ENCODE results near the gene TLE4. TPM values are rescaled to one million over a fixed set of nuclear protein-coding genes. Genes with fewer than 3 reads are reported as not detected.

Gene TLE4
- total RNA-seq, 1 donor from 2014 or later, result 77.7 TPM

DNA sequence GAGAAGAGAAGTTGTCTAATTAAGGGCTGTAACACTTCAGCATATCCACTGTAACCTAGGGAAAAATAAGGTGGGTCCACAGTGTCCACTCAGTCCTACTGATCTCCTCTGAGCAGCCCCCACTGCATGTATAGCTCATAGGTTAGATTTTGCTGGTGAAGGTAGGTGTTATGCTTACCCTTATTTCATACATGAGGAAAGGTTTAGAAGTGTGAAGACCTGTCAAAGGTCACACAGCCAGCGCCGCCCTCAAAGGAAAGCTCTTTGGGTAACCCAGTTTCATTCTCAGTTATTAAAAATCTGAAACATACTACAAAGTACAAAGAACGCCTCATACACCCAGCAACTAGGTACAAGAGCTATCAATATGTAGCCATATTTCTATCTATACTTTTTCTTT, 87.2 kb downstream of the TLE4 start:
- peaks cover 25% of the 10 kb centered on the region for H3K4me1 Mint-ChIP-seq (ENCODE audit: unreplicated experiment)
- no peak overlapping the region for H3K27ac Mint-ChIP-seq
- no peaks in the 10 kb centered on the region for H3K9me3 Mint-ChIP-seq
- no peak overlapping the region for H3K4me3 Mint-ChIP-seq
- H3K27me3 Mint-ChIP-seq, result no peaks in the 10 kb centered on the region
- H3K36me3 Mint-ChIP-seq, result peaks cover 33% of the 10 kb centered on the region
- TF ChIP-seq, protein P1, sequence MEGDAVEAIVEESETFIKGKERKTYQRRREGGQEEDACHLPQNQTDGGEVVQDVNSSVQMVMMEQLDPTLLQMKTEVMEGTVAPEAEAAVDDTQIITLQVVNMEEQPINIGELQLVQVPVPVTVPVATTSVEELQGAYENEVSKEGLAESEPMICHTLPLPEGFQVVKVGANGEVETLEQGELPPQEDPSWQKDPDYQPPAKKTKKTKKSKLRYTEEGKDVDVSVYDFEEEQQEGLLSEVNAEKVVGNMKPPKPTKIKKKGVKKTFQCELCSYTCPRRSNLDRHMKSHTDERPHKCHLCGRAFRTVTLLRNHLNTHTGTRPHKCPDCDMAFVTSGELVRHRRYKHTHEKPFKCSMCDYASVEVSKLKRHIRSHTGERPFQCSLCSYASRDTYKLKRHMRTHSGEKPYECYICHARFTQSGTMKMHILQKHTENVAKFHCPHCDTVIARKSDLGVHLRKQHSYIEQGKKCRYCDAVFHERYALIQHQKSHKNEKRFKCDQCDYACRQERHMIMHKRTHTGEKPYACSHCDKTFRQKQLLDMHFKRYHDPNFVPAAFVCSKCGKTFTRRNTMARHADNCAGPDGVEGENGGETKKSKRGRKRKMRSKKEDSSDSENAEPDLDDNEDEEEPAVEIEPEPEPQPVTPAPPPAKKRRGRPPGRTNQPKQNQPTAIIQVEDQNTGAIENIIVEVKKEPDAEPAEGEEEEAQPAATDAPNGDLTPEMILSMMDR (conservative IDR thresholded peaks at IDR 0.05), result no peak
- no peak for DNase-seq (ENCODE audit: extremely low spot score, unreplicated experiment)

DNA sequence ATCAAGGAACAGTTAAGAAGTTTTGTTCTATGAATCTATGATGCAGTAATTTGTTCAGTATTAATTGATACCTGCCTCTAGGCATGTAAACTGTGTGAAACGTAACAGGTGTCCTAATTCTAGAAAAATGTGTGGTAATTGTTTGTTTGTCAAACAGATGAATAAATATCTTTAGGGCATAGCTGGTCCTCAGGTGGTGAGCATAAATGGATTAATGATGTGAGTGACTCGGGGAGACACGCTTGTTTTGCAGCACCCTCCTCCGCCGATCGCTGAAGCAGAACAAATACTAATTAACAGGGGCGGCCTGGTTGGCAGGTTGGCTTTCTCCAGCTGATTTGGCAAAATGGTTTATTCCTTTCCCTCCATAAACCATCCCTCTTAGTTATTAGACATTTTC, 88.8 kb downstream of the TLE4 start:
- peaks cover 30% of the 10 kb centered on the region for H3K36me3 Mint-ChIP-seq
- H3K9me3 Mint-ChIP-seq, result no peaks in the 10 kb centered on the region
- TF ChIP-seq, protein P1 (conservative IDR thresholded peaks at IDR 0.05), result no peak
- H3K27me3 Mint-ChIP-seq, result no peaks in the 10 kb centered on the region
- H3K4me1 Mint-ChIP-seq (ENCODE audit: unreplicated experiment), result peaks cover 39% of the 10 kb centered on the region
- DNase-seq (ENCODE audit: extremely low spot score, unreplicated experiment), result no peak
- no peak overlapping the region for H3K27ac Mint-ChIP-seq
- H3K4me3 Mint-ChIP-seq, result no peak overlapping the region

DNA sequence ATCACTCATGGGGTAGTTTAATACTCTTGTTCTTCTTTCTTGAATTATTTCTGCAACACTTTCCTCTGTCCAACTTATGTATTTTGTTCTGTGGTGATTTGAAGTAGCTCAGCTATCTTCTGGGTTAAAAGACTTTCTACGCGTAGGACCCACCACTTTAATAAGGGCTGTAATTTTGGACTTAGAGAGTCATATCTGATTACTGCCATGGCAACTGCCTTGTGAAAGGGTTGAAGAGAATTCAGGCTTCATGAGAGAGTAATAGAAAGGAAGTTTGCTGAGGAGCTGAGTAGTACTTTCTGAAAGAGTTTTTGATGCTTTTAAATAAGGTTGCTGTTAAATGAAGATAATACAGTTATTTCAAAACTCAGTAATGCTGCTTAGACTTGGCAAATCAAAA, 89.5 kb downstream of the TLE4 start:
- Mint-ChIP-seq H3K27me3 (no peaks in the 10 kb centered on the region), H3K4me3 (no peak overlapping the region), H3K4me1 (ENCODE audit: unreplicated experiment) (peaks cover 43% of the 10 kb centered on the region), H3K36me3 (peaks cover 24% of the 10 kb centered on the region), H3K27ac (no peak overlapping the region), H3K9me3 (no peaks in the 10 kb centered on the region)
- DNase-seq (ENCODE audit: extremely low spot score, unreplicated experiment), result no peak
- TF ChIP-seq, protein P1 (conservative IDR thresholded peaks at IDR 0.05), result no peak

DNA sequence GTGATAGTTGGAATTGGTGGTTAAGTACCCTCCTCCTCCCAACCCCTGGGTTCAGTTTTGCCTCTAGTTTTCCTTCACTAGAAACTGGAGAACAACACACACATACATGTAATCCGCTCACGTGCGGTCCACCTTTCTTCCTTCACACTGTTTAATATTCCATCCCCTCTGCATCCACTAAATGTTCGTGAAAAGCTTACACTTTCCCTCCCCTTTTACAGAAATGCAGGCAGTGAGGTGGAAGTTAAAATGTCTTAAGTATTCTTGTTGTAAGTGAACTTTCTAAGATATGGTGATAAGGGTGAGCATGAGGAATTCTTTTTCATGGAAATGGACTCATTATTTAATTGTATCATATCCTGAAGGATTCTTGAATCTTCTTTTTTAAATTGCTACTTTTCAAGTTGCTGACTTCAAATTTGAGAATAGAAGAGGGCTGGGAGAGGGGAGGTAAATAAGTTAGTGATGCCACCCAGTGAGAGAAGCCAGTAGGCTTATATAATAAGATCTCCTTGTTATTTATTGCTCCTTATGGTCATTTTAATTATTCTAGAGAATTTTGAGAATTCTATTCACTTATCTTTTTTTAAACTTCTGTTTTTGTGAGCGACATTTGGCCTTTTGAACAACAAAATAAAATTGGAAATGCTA, 90.2 kb downstream of the TLE4 start:
- H3K4me1 Mint-ChIP-seq (ENCODE audit: unreplicated experiment), result peaks cover 43% of the 10 kb centered on the region
- TF ChIP-seq, protein P1 (conservative IDR thresholded peaks at IDR 0.05), result no peak

DNA sequence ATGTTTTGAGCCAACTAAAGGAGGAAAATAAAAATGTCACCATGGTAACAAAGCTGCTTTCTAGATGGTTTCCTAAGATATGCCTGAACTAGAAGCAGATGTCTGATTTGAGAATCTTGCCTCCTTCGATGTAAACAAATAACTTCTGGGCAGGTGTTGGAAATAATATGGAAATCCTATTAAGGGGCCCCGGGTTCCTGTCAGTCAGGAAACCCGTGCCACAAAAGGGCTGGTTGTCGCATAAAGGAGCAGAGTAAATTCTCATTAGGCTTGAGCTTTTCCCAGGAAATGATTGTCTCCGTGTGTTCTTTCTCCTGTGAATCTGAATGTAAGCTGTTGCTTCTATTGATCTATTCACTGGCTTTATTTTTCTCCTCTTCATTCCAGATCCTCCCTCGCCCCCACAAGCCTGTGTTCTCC, 90.8 kb downstream of the TLE4 start:
- Mint-ChIP-seq H3K4me3 (peak overlapping the region; percentile 78), H3K9me3 (no peaks in the 10 kb centered on the region), H3K27me3 (no peaks in the 10 kb centered on the region), H3K36me3 (peaks cover 17% of the 10 kb centered on the region), H3K4me1 (ENCODE audit: unreplicated experiment) (peaks cover 45% of the 10 kb centered on the region), H3K27ac (peak overlapping the region; percentile 76)
- DNase-seq (ENCODE audit: extremely low spot score, unreplicated experiment), result no peak
- TF ChIP-seq, protein P1 (conservative IDR thresholded peaks at IDR 0.05), result no peak

More for the DNA sequence above, 90.2 kb downstream of the TLE4 start:
- Mint-ChIP-seq H3K9me3 (no peaks in the 10 kb centered on the region), H3K27ac (peak overlapping the region; percentile 76), H3K27me3 (no peaks in the 10 kb centered on the region), H3K36me3 (peaks cover 21% of the 10 kb centered on the region), H3K4me3 (peak overlapping the region; percentile 78)
- no peak for DNase-seq (ENCODE audit: extremely low spot score, unreplicated experiment)
